PFSK-1 (cell line): ENCODE results near the gene WNK1.

ENCODE experiments used
- POLR2AphosphoS5 ChIP-seq: IDR thresholded peaks from 2 replicates; pipeline ENCODE4 v1.6.1; 2012; ENCODE audit warnings: low read depth, mild to moderate bottlenecking, control low read depth, low read length, moderate library complexity
- REST ChIP-seq, 2 experiments: IDR thresholded peaks; 2 replicates each; pipeline versions ENCODE4 v1.6.1 to v1.8.0; 2011 to 2012; ENCODE audit warnings: low read depth in 2 of 2, low read length in 2 of 2, control low read depth in 1 of 2, inconsistent platforms in 1 of 2, mild to moderate bottlenecking in 1 of 2, moderate library complexity in 1 of 2; ENCODE audit not compliant: insufficient read depth in 1 of 2
- SIN3A ChIP-seq: IDR thresholded peaks from 2 replicates; pipeline ENCODE4 v1.6.1; 2012; ENCODE audit warnings: mild to moderate bottlenecking, low read length, moderate library complexity, borderline replicate concordance; ENCODE audit not compliant: insufficient read depth
- TAF1 ChIP-seq: IDR thresholded peaks from 2 replicates; pipeline ENCODE4 v1.6.1; 2012; ENCODE audit warnings: low read length, control low read depth, borderline replicate concordance; ENCODE audit not compliant: insufficient read depth

DNA sequence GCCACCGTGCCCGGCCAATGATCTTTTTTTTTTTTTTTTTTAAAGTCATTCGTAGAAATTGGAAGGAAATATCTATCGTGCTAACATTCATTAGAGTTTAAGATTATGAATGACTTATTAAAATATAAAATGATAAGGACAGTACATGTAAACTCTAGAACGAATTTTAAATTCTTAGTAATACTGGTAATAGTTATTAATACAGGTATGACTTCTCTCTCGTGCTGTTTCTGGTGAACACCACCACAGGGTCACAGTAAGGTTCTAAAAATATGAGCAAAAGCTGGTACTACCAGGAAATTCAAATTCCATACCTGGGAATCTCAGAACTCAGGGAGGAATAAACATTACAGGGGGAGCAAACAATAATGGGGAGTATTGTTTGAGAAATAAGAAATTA lies 26.2 kb downstream of the WNK1 start:
- TF ChIP-seq POLR2AphosphoS5, result no peak
- no peak for TF ChIP-seq TAF1
- no peak for TF ChIP-seq REST (IDR thresholded peaks at IDR 0.05; ENCODE audit: insufficient read depth in 1 of 2, low read depth in 2 of 2, low read length in 2 of 2)
- no peak for TF ChIP-seq SIN3A
